HG02763 (cell line): ENCODE data around the gene RAF1.
"Not testable (repeated sequence)": the region's sequence is repeated elsewhere in the genome, so short reads cannot be mapped to it uniquely, and the experiment has no call there.

Experiments used
- ATAC-seq: cut with Tn5 transposase; IDR thresholded peaks from one replicate; pipeline ENCODE4 v1.9.1; 2021; ENCODE audit warnings: mild to moderate bottlenecking, moderate library complexity; ENCODE audit not compliant: unreplicated experiment

Gene RAF1

GRCh38 chr3:12643010-12643380 is 20.9 kb downstream of the RAF1 start:
- ATAC-seq, result no peak

GRCh38 chr3:12640853-12641252 is 23.1 kb downstream of the RAF1 start:
- ATAC-seq, result not testable (repeated sequence)

GRCh38 chr3:12638105-12638504 is 25.8 kb downstream of the RAF1 start:
- ATAC-seq, result no peak

GRCh38 chr3:12633108-12633507 is 30.8 kb downstream of the RAF1 start:
- no peak for ATAC-seq

- ATAC-seq, result no peak
These were observed 31.4 kb downstream of the RAF1 start for GRCh38 chr3:12632523-12632922.

- not testable (repeated sequence) for ATAC-seq
These were observed 33.1 kb downstream of the RAF1 start for GRCh38 chr3:12630843-12631242.

- no peak for ATAC-seq
These were observed 33.6 kb downstream of the RAF1 start for GRCh38 chr3:12630292-12630691.

- ATAC-seq, result no peak
These were observed 34.4 kb downstream of the RAF1 start for GRCh38 chr3:12629560-12629959.

- ATAC-seq, result no peak
These were observed 35.1 kb downstream of the RAF1 start for GRCh38 chr3:12628813-12629212.

- no peak for ATAC-seq
These were observed 36.5 kb downstream of the RAF1 start for GRCh38 chr3:12627370-12627769.

GRCh38 chr3:12624964-12625363 is 39.0 kb downstream of the RAF1 start:
- ATAC-seq, result not testable (repeated sequence)

- no peak for ATAC-seq
These were observed 39.9 kb downstream of the RAF1 start for GRCh38 chr3:12624056-12624455.

GRCh38 chr3:12622335-12622734 is 41.6 kb downstream of the RAF1 start:
- ATAC-seq, result no peak

GRCh38 chr3:12620729-12621128 is 43.2 kb downstream of the RAF1 start:
- ATAC-seq, result no peak

GRCh38 chr3:12620305-12620704 is 43.6 kb downstream of the RAF1 start:
- ATAC-seq, result no peak

GRCh38 chr3:12618426-12618825 is 45.5 kb downstream of the RAF1 start:
- no peak for ATAC-seq

GRCh38 chr3:12615266-12615665 is 48.7 kb downstream of the RAF1 start:
- no peak for ATAC-seq

GRCh38 chr3:12613250-12613649 is 50.7 kb downstream of the RAF1 start:
- no peak for ATAC-seq

GRCh38 chr3:12612514-12613226 is 51.2 kb downstream of the RAF1 start:
- ATAC-seq, result no peak

- ATAC-seq, result no peak
These were observed 52.8 kb downstream of the RAF1 start for GRCh38 chr3:12611117-12611516.

GRCh38 chr3:12608376-12608775 is 55.5 kb downstream of the RAF1 start:
- no peak for ATAC-seq

- ATAC-seq, result no peak
These were observed 59.9 kb downstream of the RAF1 start for GRCh38 chr3:12603969-12604368.

GRCh38 chr3:12601072-12601471 is 62.8 kb downstream of the RAF1 start:
- ATAC-seq, result no peak
